K562 (cell line): ENCODE measurements around the gene MAST1. TPM values are rescaled to one million over a fixed set of nuclear protein-coding genes. Genes with fewer than 3 reads are reported as not detected.
A peak's percentile ranks its signal among the peaks of the same experiment; 100 is the strongest.

ENCODE experiments used
- ASH1L ChIP-seq: fragments of 450-650 bp; IDR thresholded peaks from 2 replicates; pipeline ENCODE4 v1.6.1; 2018; ENCODE audit warnings: borderline replicate concordance, mild to moderate bottlenecking, low read depth; ENCODE audit not compliant: partially characterized antibody
- ATF7 ChIP-seq: fragments of 450-650 bp; IDR thresholded peaks from 2 replicates; pipeline ENCODE4 v1.7.1; 2014; ENCODE audit warnings: mild to moderate bottlenecking, moderate library complexity
- GTF2A2 ChIP-seq: IDR thresholded peaks from 2 replicates; pipeline ENCODE4 v1.6.1; 2016; ENCODE audit warnings: mild to moderate bottlenecking, missing genetic modification characterization, missing compliant biosample characterization
- PTRF ChIP-seq: fragments of 450-650 bp; IDR thresholded peaks from 2 replicates; pipeline ENCODE4 v1.6.1; 2016; ENCODE audit warnings: mild to moderate bottlenecking, missing genetic modification characterization, missing compliant biosample characterization
- ZNF224 ChIP-seq: sonication (generic); formaldehyde crosslinking; IDR thresholded peaks from 2 replicates; pipeline ENCODE4 v1.8.0; 2022; ENCODE audit warnings: mild to moderate bottlenecking, missing genetic modification reagents
- polyA plus RNA-seq, 8 experiments: library from polyadenylated mRNA; depleted of rRNA in 4 of 8; stranded (reverse) in 5 of 8; unstranded in 3 of 8; fragments of >200 nt; fragmentation: Nextera tagmentation in 2 of 8; fragmentation: Illumina TruSeq in 1 of 8; extraction: Ambion mirVana in 2 of 8; extraction: Trizol in 1 of 8; gene quantifications; 2 replicates each; pipeline versions ENCODE4 v1.2.1 to v1.2.3, GENCODE V29; 2011 to 2014; ENCODE audit warnings: inconsistent platforms in 1 of 8, missing spikeins in 1 of 8
- total RNA-seq, 7 experiments: library from RNA; depleted of rRNA in 6 of 7; stranded (reverse); fragments of >200 nt in 6 of 7; fragmentation: Illumina TruSeq in 2 of 7; extraction: Trizol in 2 of 7; gene quantifications; 2 replicates each; pipeline versions ENCODE4 v1.2.1 to v1.2.3, GENCODE V29; 2011 to 2021; ENCODE audit warnings: low replicate concordance in 1 of 7
- TF ChIP-seq, protein P1 (sequence below): sonication (generic); formaldehyde crosslinking; IDR thresholded peaks from 2 replicates; pipeline ENCODE4 v1.8.0; 2022; ENCODE audit warnings: mild to moderate bottlenecking, missing genetic modification reagents

MAST1 gene
- total and polyA plus RNA-seq, 9 of the 15 experiments (the other 6 are each of a cell fraction or from before 2014, with no cell fraction given), result 0.48 to 10.3 (median 3.9) TPM

DNA sequence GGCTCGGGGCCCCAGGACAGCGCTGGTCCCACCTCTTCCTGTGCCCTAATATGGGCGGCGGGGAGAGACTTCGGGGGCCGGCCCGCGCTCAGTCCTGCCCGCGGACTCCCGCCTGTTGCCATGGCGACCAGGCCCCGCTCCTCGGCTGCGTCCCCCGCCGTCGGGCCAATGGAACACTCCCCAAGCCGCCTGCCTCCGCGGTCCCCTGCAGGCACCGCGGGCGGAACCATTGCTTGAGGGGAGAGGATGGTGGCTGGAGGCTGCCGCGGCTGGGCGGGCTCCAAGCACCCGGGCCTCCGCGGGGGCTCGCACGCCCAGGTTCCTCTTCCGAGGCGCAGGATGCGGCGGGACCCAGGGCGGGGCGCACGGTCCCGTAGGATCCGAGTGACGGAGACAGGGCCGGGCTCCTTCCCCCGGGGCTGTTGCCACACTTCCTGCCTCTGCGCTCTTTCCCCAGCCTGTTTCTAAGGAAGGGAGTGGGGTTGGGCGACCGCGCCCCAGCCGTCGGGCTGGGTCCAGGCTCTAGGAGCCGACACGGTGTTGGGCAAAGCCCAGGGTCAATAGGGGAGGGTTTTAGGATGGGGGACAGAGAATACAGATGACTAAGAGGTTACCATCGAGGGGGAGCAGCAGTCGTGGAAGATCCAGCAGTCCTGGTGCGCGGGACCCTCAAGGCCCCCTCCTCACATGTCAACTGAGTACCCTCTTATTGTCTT is 48.3 kb upstream of the MAST1 start (continued):
- TF ChIP-seq ZNF224 (CRISPR knock-in tag) (no peak), ASH1L (no peak), ATF7 (peak; percentile 99), GTF2A2 (tag) (no peak), PTRF (tag) (no peak)
- TF ChIP-seq, protein P1, sequence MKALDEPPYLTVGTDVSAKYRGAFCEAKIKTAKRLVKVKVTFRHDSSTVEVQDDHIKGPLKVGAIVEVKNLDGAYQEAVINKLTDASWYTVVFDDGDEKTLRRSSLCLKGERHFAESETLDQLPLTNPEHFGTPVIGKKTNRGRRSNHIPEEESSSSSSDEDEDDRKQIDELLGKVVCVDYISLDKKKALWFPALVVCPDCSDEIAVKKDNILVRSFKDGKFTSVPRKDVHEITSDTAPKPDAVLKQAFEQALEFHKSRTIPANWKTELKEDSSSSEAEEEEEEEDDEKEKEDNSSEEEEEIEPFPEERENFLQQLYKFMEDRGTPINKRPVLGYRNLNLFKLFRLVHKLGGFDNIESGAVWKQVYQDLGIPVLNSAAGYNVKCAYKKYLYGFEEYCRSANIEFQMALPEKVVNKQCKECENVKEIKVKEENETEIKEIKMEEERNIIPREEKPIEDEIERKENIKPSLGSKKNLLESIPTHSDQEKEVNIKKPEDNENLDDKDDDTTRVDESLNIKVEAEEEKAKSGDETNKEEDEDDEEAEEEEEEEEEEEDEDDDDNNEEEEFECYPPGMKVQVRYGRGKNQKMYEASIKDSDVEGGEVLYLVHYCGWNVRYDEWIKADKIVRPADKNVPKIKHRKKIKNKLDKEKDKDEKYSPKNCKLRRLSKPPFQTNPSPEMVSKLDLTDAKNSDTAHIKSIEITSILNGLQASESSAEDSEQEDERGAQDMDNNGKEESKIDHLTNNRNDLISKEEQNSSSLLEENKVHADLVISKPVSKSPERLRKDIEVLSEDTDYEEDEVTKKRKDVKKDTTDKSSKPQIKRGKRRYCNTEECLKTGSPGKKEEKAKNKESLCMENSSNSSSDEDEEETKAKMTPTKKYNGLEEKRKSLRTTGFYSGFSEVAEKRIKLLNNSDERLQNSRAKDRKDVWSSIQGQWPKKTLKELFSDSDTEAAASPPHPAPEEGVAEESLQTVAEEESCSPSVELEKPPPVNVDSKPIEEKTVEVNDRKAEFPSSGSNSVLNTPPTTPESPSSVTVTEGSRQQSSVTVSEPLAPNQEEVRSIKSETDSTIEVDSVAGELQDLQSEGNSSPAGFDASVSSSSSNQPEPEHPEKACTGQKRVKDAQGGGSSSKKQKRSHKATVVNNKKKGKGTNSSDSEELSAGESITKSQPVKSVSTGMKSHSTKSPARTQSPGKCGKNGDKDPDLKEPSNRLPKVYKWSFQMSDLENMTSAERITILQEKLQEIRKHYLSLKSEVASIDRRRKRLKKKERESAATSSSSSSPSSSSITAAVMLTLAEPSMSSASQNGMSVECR, result no peak
